CD14-positive monocyte (primary cell): ENCODE results near the gene UBL3. TPM values are rescaled to one million over a fixed set of nuclear protein-coding genes. Genes with fewer than 3 reads are reported as not detected.

Source experiments
- DNase-seq, 3 donors: peaks; one replicate each; pipeline ENCODE4 v3.0.0-alpha.2; 2011 to 2022
- H2AFZ ChIP-seq: 2 replicates; pipeline ENCODE4 v1.6.0; 2012; ENCODE audit warnings: mild to moderate bottlenecking, low read depth, low read length, inconsistent platforms; ENCODE audit not compliant: insufficient read depth, poor library complexity, severe bottlenecking
- H3K27ac ChIP-seq, 2 donors: 1 replicate in 1 of 2; 2 replicates in 1 of 2; pipeline ENCODE4 v1.5.1; 2012 to 2013; ENCODE audit warnings: low read length in 2 of 2, control low read depth in 1 of 2, inconsistent platforms in 1 of 2, low read depth in 1 of 2, mild to moderate bottlenecking in 1 of 2
- H3K27me3 ChIP-seq, 2 donors: one replicate each; pipeline versions ENCODE4 v1.6.0 to v1.6.1; 2011 to 2013; ENCODE audit warnings: low read length in 2 of 2; ENCODE audit not compliant: control insufficient read depth in 2 of 2, insufficient read depth in 2 of 2
- H3K36me3 ChIP-seq, 2 donors: replicated peaks in 1 of 2; 1 replicate in 1 of 2; 2 replicates in 1 of 2; pipeline versions ENCODE4 v1.5.1 to v1.6.1; 2012 to 2013; ENCODE audit warnings: low read length in 2 of 2, control low read depth in 1 of 2, inconsistent platforms in 1 of 2, mild to moderate bottlenecking in 1 of 2; ENCODE audit not compliant: insufficient read depth in 2 of 2, control insufficient read depth in 1 of 2
- H3K4me1 ChIP-seq, 2 donors: 1 replicate in 1 of 2; 2 replicates in 1 of 2; pipeline versions ENCODE4 v1.5.1 to v1.6.1; 2012 to 2013; ENCODE audit warnings: low read length in 2 of 2, control low read depth in 1 of 2, inconsistent platforms in 1 of 2, mild to moderate bottlenecking in 1 of 2, moderate library complexity in 1 of 2; ENCODE audit not compliant: insufficient read depth in 2 of 2, control insufficient read depth in 1 of 2
- H3K4me2 ChIP-seq: replicated peaks from 2 replicates; pipeline ENCODE3; 2012; ENCODE audit warnings: low read length, moderate library complexity, mild to moderate bottlenecking; ENCODE audit not compliant: poor library complexity, severe bottlenecking; ENCODE audit errors: extremely low read depth
- H3K4me3 ChIP-seq, 3 experiments: fragments of 200-600 bp in 1 of 3; sonication (generic) in 1 of 3; replicated peaks in 1 of 3; 1 replicate in 2 of 3; 2 replicates in 1 of 3; pipeline ENCODE4 v1.5.1; 2011 to 2013; ENCODE audit warnings: low read length in 3 of 3, mild to moderate bottlenecking in 3 of 3, control low read depth in 2 of 3, low read depth in 2 of 3, inconsistent platforms in 1 of 3, moderate library complexity in 1 of 3
- H3K79me2 ChIP-seq: 2 replicates; pipeline ENCODE4 v1.6.0; 2012; ENCODE audit warnings: mild to moderate bottlenecking, control low read depth, inconsistent platforms, low read length, moderate library complexity; ENCODE audit not compliant: insufficient read depth
- H3K9ac ChIP-seq: 2 replicates; pipeline ENCODE4 v1.6.0; 2017; ENCODE audit warnings: low read length, mild to moderate bottlenecking; ENCODE audit not compliant: insufficient read depth, poor library complexity, severe bottlenecking
- H3K9me3 ChIP-seq, 2 donors: replicated peaks in 1 of 2; 1 replicate in 1 of 2; 2 replicates in 1 of 2; pipeline versions ENCODE4 v1.5.1 to v1.6.1; 2012 to 2013; ENCODE audit warnings: low read length in 2 of 2, control low read depth in 1 of 2; ENCODE audit not compliant: control insufficient read depth in 1 of 2, insufficient read depth in 1 of 2
- H4K20me1 ChIP-seq: 2 replicates; pipeline ENCODE4 v1.6.0; 2012; ENCODE audit warnings: mild to moderate bottlenecking, low read length, control low read depth, moderate library complexity; ENCODE audit not compliant: insufficient read depth
- H3K27ac Mint-ChIP-seq, 7 donors: one replicate each; pipeline ENCODE4 v1.8.0; 2020; ENCODE audit warnings: mild to moderate bottlenecking in 7 of 7, mixed read lengths in 7 of 7, moderate library complexity in 6 of 7, inconsistent platforms in 2 of 7
- H3K27me3 Mint-ChIP-seq, 3 donors: one replicate each; pipeline ENCODE4 v1.8.0; 2021 to 2022; ENCODE audit warnings: low read depth in 3 of 3, mild to moderate bottlenecking in 3 of 3, mixed read lengths in 3 of 3, moderate library complexity in 3 of 3, inconsistent platforms in 1 of 3
- H3K36me3 Mint-ChIP-seq, 2 donors: one replicate each; pipeline ENCODE4 v1.8.0; 2020; ENCODE audit warnings: mixed read lengths in 2 of 2, inconsistent platforms in 1 of 2, mild to moderate bottlenecking in 1 of 2
- H3K4me1 Mint-ChIP-seq: one replicate; pipeline ENCODE4 v1.8.0; 2020; ENCODE audit warnings: mild to moderate bottlenecking, mixed read lengths
- H3K4me3 Mint-ChIP-seq, 2 donors: one replicate each; pipeline ENCODE4 v1.8.0; 2020; ENCODE audit warnings: mild to moderate bottlenecking in 2 of 2, mixed read lengths in 2 of 2, moderate library complexity in 1 of 2
- H3K9me3 Mint-ChIP-seq, 7 donors: one replicate each; pipeline ENCODE4 v1.8.0; 2020 to 2022; ENCODE audit warnings: mixed read lengths in 7 of 7, mild to moderate bottlenecking in 6 of 7, moderate library complexity in 6 of 7, inconsistent platforms in 2 of 7
- CTCF ChIP-seq: fragments of 200-600 bp; IDR thresholded peaks from one replicate; pipeline ENCODE4 v1.8.0; 2022; ENCODE audit warnings: antibody characterized with exemption, mild to moderate bottlenecking
- WGBS: methylation state at CpG from one replicate; pipeline ENCODE4 v1.1.5; 2013; ENCODE audit warnings: missing lambda C conversion rate; ENCODE audit not compliant: insufficient coverage; 5-methylcytosine and 5-hydroxymethylcytosine counted together
- intact Hi-C, 2 donors: fragments of 100-400 bp; cut with micrococcal nuclease; formaldehyde crosslinking; loops; one replicate each; pipeline versions ENCODE4 v1.15.0 to v1.15.1; 2023
- polyA plus RNA-seq, 3 donors: library from polyadenylated mRNA; depleted of rRNA in 1 of 3; unstranded in 2 of 3; stranded (reverse) in 1 of 3; fragments of 300-500 nt in 2 of 3; fragments of >200 nt in 1 of 3; fragmentation: Illumina TruSeq in 2 of 3; gene quantifications; 1 replicate in 2 of 3; 2 replicates in 1 of 3; pipeline ENCODE4 v1.2.3, GENCODE V29; 2012 to 2021

The UBL3 gene
- polyA plus RNA-seq, 3 donors = 13.0 to 32.3 (median 28.2) TPM

- Mint-ChIP-seq H3K4me1 (peaks cover 4% of the 10 kb centered on the region), H3K27ac (no peak overlapping the region), H3K9me3 (no peaks in the 10 kb centered on the region), H3K36me3 (no peaks in the 10 kb centered on the region), H3K27me3 (peaks cover 0 to 4% (median 2%) of the 10 kb centered on the region in 3 donors), H3K4me3 (no peak overlapping the region)
- H3K27me3 ChIP-seq = no peaks in the 10 kb centered on the region
- H3K27ac ChIP-seq = no peak overlapping the region
- no peaks in the 10 kb centered on the region for H4K20me1 ChIP-seq
- DNase-seq = no peak
- no peak overlapping the region for H2AFZ ChIP-seq
- H3K79me2 ChIP-seq = no peaks in the 10 kb centered on the region
- TF ChIP-seq CTCF = no peak
- whole genome bisulfite sequencing = 88% methylated on average over 4 of the region's 5 CpGs
- no peak overlapping the region for H3K4me3 ChIP-seq
- no peaks in the 10 kb centered on the region for H3K9me3 ChIP-seq
- no peaks in the 10 kb centered on the region for H3K36me3 ChIP-seq
- no peak overlapping the region for H3K9ac ChIP-seq
- H3K4me2 ChIP-seq = no peak overlapping the region
- no peaks in the 10 kb centered on the region for H3K4me1 ChIP-seq
- intact Hi-C loops = no loop called here
Measured at GRCh38 chr13:29887686-29888085, 37.3 kb upstream of the UBL3 start.

GRCh38 chr13:29887030-29887557, 36.7 kb upstream of the UBL3 start:
- no peak overlapping the region for H2AFZ ChIP-seq
- H4K20me1 ChIP-seq = no peaks in the 10 kb centered on the region
- DNase-seq = no peak
- H3K79me2 ChIP-seq = no peaks in the 10 kb centered on the region
- H3K4me1 Mint-ChIP-seq = peaks cover 4% of the 10 kb centered on the region
- H3K27me3 ChIP-seq = no peaks in the 10 kb centered on the region
- no peak overlapping the region for H3K4me3 ChIP-seq
- no peaks in the 10 kb centered on the region for H3K9me3 Mint-ChIP-seq
- no peak overlapping the region for H3K27ac ChIP-seq
- TF ChIP-seq CTCF = no peak
- H3K4me2 ChIP-seq = no peak overlapping the region
- peaks cover 0 to 4% (median 2%) of the 10 kb centered on the region in 3 donors for H3K27me3 Mint-ChIP-seq
- no peak overlapping the region for H3K4me3 Mint-ChIP-seq
- H3K4me1 ChIP-seq = no peaks in the 10 kb centered on the region
- no peaks in the 10 kb centered on the region for H3K36me3 ChIP-seq
- no peak overlapping the region for H3K9ac ChIP-seq
- no peaks in the 10 kb centered on the region for H3K9me3 ChIP-seq
- no peaks in the 10 kb centered on the region for H3K36me3 Mint-ChIP-seq
- intact Hi-C loops = no loop called here
- WGBS = 90% methylated on average over 4 of the region's 5 CpGs
- H3K27ac Mint-ChIP-seq = no peak overlapping the region
